ENCODE measurements around the gene MCCC1. TPM values are rescaled to one million over a fixed set of nuclear protein-coding genes. Genes with fewer than 3 reads are reported as not detected.
"Not testable (repeated sequence)": the region's sequence is repeated elsewhere in the genome, so short reads cannot be mapped to it uniquely, and the experiment has no call there.

The MCCC1 gene
- polyA plus RNA-seq, 1 donor (not counting 4 experiments of a cell fraction or from before 2014, with no cell fraction given) = 11.7 TPM

GRCh38 chr3:183116025-183116614, 16.8 kb upstream of the MCCC1 start:
- H3K36me3 ChIP-seq (ENCODE audit: control insufficient read depth in 2 of 2, extremely low read depth in 1 of 2, insufficient read depth in 2 of 2, low read length in 2 of 2) = no peaks in the 10 kb centered on the region
- H3K27me3 ChIP-seq (ENCODE audit: control insufficient read depth, extremely low read depth, insufficient read depth, low read length) = peaks cover 23% of the 10 kb centered on the region
- TF ChIP-seq, protein P1, sequence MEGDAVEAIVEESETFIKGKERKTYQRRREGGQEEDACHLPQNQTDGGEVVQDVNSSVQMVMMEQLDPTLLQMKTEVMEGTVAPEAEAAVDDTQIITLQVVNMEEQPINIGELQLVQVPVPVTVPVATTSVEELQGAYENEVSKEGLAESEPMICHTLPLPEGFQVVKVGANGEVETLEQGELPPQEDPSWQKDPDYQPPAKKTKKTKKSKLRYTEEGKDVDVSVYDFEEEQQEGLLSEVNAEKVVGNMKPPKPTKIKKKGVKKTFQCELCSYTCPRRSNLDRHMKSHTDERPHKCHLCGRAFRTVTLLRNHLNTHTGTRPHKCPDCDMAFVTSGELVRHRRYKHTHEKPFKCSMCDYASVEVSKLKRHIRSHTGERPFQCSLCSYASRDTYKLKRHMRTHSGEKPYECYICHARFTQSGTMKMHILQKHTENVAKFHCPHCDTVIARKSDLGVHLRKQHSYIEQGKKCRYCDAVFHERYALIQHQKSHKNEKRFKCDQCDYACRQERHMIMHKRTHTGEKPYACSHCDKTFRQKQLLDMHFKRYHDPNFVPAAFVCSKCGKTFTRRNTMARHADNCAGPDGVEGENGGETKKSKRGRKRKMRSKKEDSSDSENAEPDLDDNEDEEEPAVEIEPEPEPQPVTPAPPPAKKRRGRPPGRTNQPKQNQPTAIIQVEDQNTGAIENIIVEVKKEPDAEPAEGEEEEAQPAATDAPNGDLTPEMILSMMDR (optimal IDR thresholded peaks at IDR 0.05 in 1 of 3, IDR thresholded peaks at IDR 0.05 in 1 of 3, conservative IDR thresholded peaks at IDR 0.05 in 1 of 3; ENCODE audit: extremely low read depth in 1 of 3, insufficient read depth in 2 of 3, low read length in 3 of 3) = no peak
- peak; percentile 19 for TF ChIP-seq EZH2 (IDR thresholded peaks at IDR 0.05; ENCODE audit: low read length)
- H3K4me2 ChIP-seq (ENCODE audit: control insufficient read depth, extremely low read depth, insufficient read depth, low read depth, low read length) = no peak overlapping the region
- no peak for DNase-seq (ENCODE audit: low read depth, low spot score)
- dilution Hi-C loops (cut with MboI; ENCODE audit: extremely low pct_ligation_motif_present, low sequenced_read_pairs) = no loop called here
- no peaks in the 10 kb centered on the region for H4K20me1 ChIP-seq (ENCODE audit: control insufficient read depth, extremely low read depth, insufficient read depth, low read length)
- no peak overlapping the region for H3K4me3 ChIP-seq (ENCODE audit: control insufficient read depth in 2 of 3, extremely low read depth in 1 of 3, insufficient read depth in 2 of 3, low read depth in 1 of 3, low read length in 3 of 3)
- no peaks in the 10 kb centered on the region for H3K79me2 ChIP-seq (ENCODE audit: control insufficient read depth, insufficient read depth, low read length)
- H3K9ac ChIP-seq (ENCODE audit: control insufficient read depth, extremely low read depth, insufficient read depth, low read length) = no peak overlapping the region
- no peaks in the 10 kb centered on the region for H3K9me3 ChIP-seq (ENCODE audit: control insufficient read depth, low read depth, low read length)
- H3K27ac ChIP-seq (ENCODE audit: control insufficient read depth, insufficient read depth, low read length) = no peak overlapping the region
- no peaks in the 10 kb centered on the region for H3K9me1 ChIP-seq (ENCODE audit: control insufficient read depth, extremely low read depth, insufficient read depth, low read length)
- no peaks in the 10 kb centered on the region for H3K4me1 ChIP-seq (ENCODE audit: control insufficient read depth, extremely low read depth, insufficient read depth, low read length)
- no peak for FAIRE-seq
- H2AFZ ChIP-seq (ENCODE audit: control insufficient read depth, low read length) = no peak overlapping the region

DNA sequence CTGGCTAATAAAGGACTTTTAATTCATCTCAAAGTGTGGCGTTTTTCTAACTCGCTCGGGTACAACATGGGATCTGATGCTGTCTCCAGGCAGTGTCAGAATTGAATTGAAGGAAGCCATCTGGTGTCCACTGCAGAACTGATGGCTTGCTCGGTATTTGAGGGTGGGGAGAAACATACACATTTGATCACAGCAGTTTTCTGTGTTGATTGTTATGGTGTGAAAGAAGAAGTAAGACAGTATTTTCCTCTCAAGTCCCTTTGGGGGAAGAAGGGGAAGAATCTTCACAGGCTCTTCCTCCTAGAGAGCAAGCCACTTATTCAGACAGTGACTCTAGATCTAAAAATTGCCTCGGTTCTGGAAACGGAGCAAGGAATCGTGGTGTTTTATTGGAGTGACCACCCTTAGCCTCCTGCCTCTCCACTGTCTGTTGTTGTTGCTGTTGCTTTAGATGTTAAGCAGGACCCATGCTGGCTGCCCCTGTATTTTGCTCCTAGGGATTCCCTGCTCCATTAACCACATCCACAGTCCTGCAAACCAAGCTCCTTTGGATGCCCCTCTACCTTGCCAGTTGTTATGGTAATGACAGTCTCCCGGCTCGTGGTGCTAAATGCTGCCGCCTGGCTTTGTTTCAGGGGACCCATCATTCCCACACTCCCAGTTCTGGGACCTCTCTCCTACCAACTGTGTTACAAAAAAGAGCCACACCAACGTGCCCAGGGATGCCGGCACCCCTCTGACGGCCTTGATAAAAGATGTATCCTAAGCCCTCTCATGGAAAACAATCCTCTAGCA, 15.3 kb upstream of the MCCC1 start:
- no peak overlapping the region for H3K9ac ChIP-seq (ENCODE audit: control insufficient read depth, extremely low read depth, insufficient read depth, low read length)
- TF ChIP-seq, protein P1 (optimal IDR thresholded peaks at IDR 0.05 in 1 of 3, IDR thresholded peaks at IDR 0.05 in 1 of 3, conservative IDR thresholded peaks at IDR 0.05 in 1 of 3; ENCODE audit: extremely low read depth in 1 of 3, insufficient read depth in 2 of 3, low read length in 3 of 3) = no peak
- no peak for TF ChIP-seq EZH2 (IDR thresholded peaks at IDR 0.05; ENCODE audit: low read length)
- no peaks in the 10 kb centered on the region for H4K20me1 ChIP-seq (ENCODE audit: control insufficient read depth, extremely low read depth, insufficient read depth, low read length)
- no peaks in the 10 kb centered on the region for H3K9me1 ChIP-seq (ENCODE audit: control insufficient read depth, extremely low read depth, insufficient read depth, low read length)
- H3K4me2 ChIP-seq (ENCODE audit: control insufficient read depth, extremely low read depth, insufficient read depth, low read depth, low read length) = no peak overlapping the region
- H3K36me3 ChIP-seq (ENCODE audit: control insufficient read depth in 2 of 2, extremely low read depth in 1 of 2, insufficient read depth in 2 of 2, low read length in 2 of 2) = no peaks in the 10 kb centered on the region
- H3K4me3 ChIP-seq (ENCODE audit: control insufficient read depth in 2 of 3, extremely low read depth in 1 of 3, insufficient read depth in 2 of 3, low read depth in 1 of 3, low read length in 3 of 3) = no peak overlapping the region
- dilution Hi-C loops (cut with MboI; ENCODE audit: extremely low pct_ligation_motif_present, low sequenced_read_pairs) = no loop called here
- H3K27me3 ChIP-seq (ENCODE audit: control insufficient read depth, extremely low read depth, insufficient read depth, low read length) = peaks cover 23% of the 10 kb centered on the region
- H3K4me1 ChIP-seq (ENCODE audit: control insufficient read depth, extremely low read depth, insufficient read depth, low read length) = no peaks in the 10 kb centered on the region
- no peaks in the 10 kb centered on the region for H3K79me2 ChIP-seq (ENCODE audit: control insufficient read depth, insufficient read depth, low read length)
- no peak overlapping the region for H2AFZ ChIP-seq (ENCODE audit: control insufficient read depth, low read length)
- H3K9me3 ChIP-seq (ENCODE audit: control insufficient read depth, low read depth, low read length) = no peaks in the 10 kb centered on the region
- no peak overlapping the region for H3K27ac ChIP-seq (ENCODE audit: control insufficient read depth, insufficient read depth, low read length)
- FAIRE-seq (no peak), DNase-seq (ENCODE audit: low read depth, low spot score) (no peak)

- H2AFZ ChIP-seq (ENCODE audit: control insufficient read depth, low read length); FAIRE-seq: not testable (repeated sequence)
Measured at GRCh38 chr3:183109847-183110246, 10.6 kb upstream of the MCCC1 start.

More at GRCh38 chr3:183109847-183110246, 10.6 kb upstream of the MCCC1 start:
- H3K4me2 ChIP-seq (ENCODE audit: control insufficient read depth, extremely low read depth, insufficient read depth, low read depth, low read length); DNase-seq (ENCODE audit: low read depth, low spot score); H3K9ac ChIP-seq (ENCODE audit: control insufficient read depth, extremely low read depth, insufficient read depth, low read length); H3K27me3 ChIP-seq (ENCODE audit: control insufficient read depth, extremely low read depth, insufficient read depth, low read length); H3K36me3 ChIP-seq (ENCODE audit: control insufficient read depth in 2 of 2, extremely low read depth in 1 of 2, insufficient read depth in 2 of 2, low read length in 2 of 2); H3K9me3 ChIP-seq (ENCODE audit: control insufficient read depth, low read depth, low read length); H3K4me3 ChIP-seq (ENCODE audit: control insufficient read depth in 2 of 3, extremely low read depth in 1 of 3, insufficient read depth in 2 of 3, low read depth in 1 of 3, low read length in 3 of 3); dilution Hi-C loops (cut with MboI; ENCODE audit: extremely low pct_ligation_motif_present, low sequenced_read_pairs); H3K4me1 ChIP-seq (ENCODE audit: control insufficient read depth, extremely low read depth, insufficient read depth, low read length); H3K9me1 ChIP-seq (ENCODE audit: control insufficient read depth, extremely low read depth, insufficient read depth, low read length); H3K79me2 ChIP-seq (ENCODE audit: control insufficient read depth, insufficient read depth, low read length); H4K20me1 ChIP-seq (ENCODE audit: control insufficient read depth, extremely low read depth, insufficient read depth, low read length); H3K27ac ChIP-seq (ENCODE audit: control insufficient read depth, insufficient read depth, low read length): not testable (repeated sequence)
